H9 (cell line): Measurements from ENCODE around the gene PLA2G5. TPM values are rescaled to one million over a fixed set of nuclear protein-coding genes. Genes with fewer than 3 reads are reported as not detected.

Experiments used
- DNase-seq: peaks from one replicate; pipeline ENCODE4 v3.0.0-alpha.2; 2017
- H2AFZ ChIP-seq: one replicate; pipeline ENCODE4 v1.6.1; 2013; ENCODE audit warnings: mild to moderate bottlenecking, low read length, control low read depth, moderate library complexity
- H2AK5ac ChIP-seq: 2 replicates; pipeline ENCODE4 v1.6.1; 2013; ENCODE audit warnings: low read length, control low read depth, mixed read lengths; ENCODE audit not compliant: insufficient read length
- H2BK120ac ChIP-seq: one replicate; pipeline ENCODE4 v1.6.1; 2013; ENCODE audit warnings: low read depth, mild to moderate bottlenecking, low read length, control low read depth, inconsistent platforms; ENCODE audit not compliant: poor library complexity, severe bottlenecking
- H2BK12ac ChIP-seq: 2 replicates; pipeline ENCODE4 v1.6.1; 2013; ENCODE audit warnings: low read length, control low read depth, mixed read lengths, low read depth; ENCODE audit not compliant: insufficient read length
- H2BK15ac ChIP-seq: 2 replicates; pipeline ENCODE4 v1.6.1; 2013; ENCODE audit warnings: low read depth, low read length, control low read depth
- H2BK20ac ChIP-seq: one replicate; pipeline ENCODE4 v1.6.1; 2013; ENCODE audit warnings: low read depth, mild to moderate bottlenecking, low read length, control low read depth, inconsistent platforms; ENCODE audit not compliant: poor library complexity, severe bottlenecking
- H2BK5ac ChIP-seq: 2 replicates; pipeline ENCODE4 v1.6.1; 2013; ENCODE audit warnings: low read length, control low read depth, mixed read lengths; ENCODE audit not compliant: insufficient read length
- H3K14ac ChIP-seq: 2 replicates; pipeline ENCODE4 v1.6.1; 2013; ENCODE audit warnings: low read length, control low read depth; ENCODE audit not compliant: insufficient read depth
- H3K18ac ChIP-seq: 2 replicates; pipeline ENCODE4 v1.6.1; 2013; ENCODE audit warnings: low read depth, mild to moderate bottlenecking, mixed read lengths, low read length, control low read depth; ENCODE audit not compliant: insufficient read length
- H3K23ac ChIP-seq: 2 replicates; pipeline ENCODE4 v1.6.1; 2013; ENCODE audit warnings: low read length, control low read depth, mixed read lengths, low read depth; ENCODE audit not compliant: insufficient read length
- H3K23me2 ChIP-seq: 2 replicates; pipeline ENCODE4 v1.6.1; 2013; ENCODE audit warnings: low read depth, mild to moderate bottlenecking, mixed read lengths, low read length, control low read depth; ENCODE audit not compliant: insufficient read length, poor library complexity, severe bottlenecking
- H3K27ac ChIP-seq: 2 replicates; pipeline ENCODE4 v1.5.1; 2013; ENCODE audit warnings: low read length, control low read depth, mixed read lengths, low read depth; ENCODE audit not compliant: insufficient read length
- H3K27me3 ChIP-seq: 2 replicates; pipeline ENCODE4 v1.6.1; 2013; ENCODE audit warnings: low read length, control low read depth, inconsistent platforms; ENCODE audit not compliant: insufficient read depth
- H3K4ac ChIP-seq: 2 replicates; pipeline ENCODE4 v1.6.1; 2013; ENCODE audit warnings: low read depth, mild to moderate bottlenecking, control low read depth, inconsistent platforms, low read length, moderate library complexity
- H3K4me1 ChIP-seq: 2 replicates; pipeline ENCODE4 v1.6.1; 2013; ENCODE audit warnings: low read length, control low read depth, inconsistent platforms; ENCODE audit not compliant: insufficient read depth
- H3K4me2 ChIP-seq: 2 replicates; pipeline ENCODE4 v1.6.1; 2013; ENCODE audit warnings: low read length, control low read depth, mixed read lengths; ENCODE audit not compliant: insufficient read length, insufficient read depth
- H3K56ac ChIP-seq: 2 replicates; pipeline ENCODE4 v1.6.1; 2013; ENCODE audit warnings: low read depth, mild to moderate bottlenecking, mixed read lengths, low read length, control low read depth; ENCODE audit not compliant: insufficient read length
- H3K79me1 ChIP-seq: 2 replicates; pipeline ENCODE4 v1.6.1; 2013; ENCODE audit warnings: low read depth, mild to moderate bottlenecking, moderate library complexity, low read length, control low read depth, inconsistent platforms; ENCODE audit not compliant: insufficient read depth, poor library complexity, severe bottlenecking
- H3K79me2 ChIP-seq: 2 replicates; pipeline ENCODE4 v1.6.1; 2013; ENCODE audit warnings: low read length, control low read depth, inconsistent platforms; ENCODE audit not compliant: insufficient read depth
- H3K9ac ChIP-seq: 2 replicates; pipeline ENCODE4 v1.6.1; 2013; ENCODE audit warnings: low read length, control low read depth, mixed read lengths; ENCODE audit not compliant: insufficient read length; ENCODE audit errors: extremely low read depth
- H3K9me3 ChIP-seq: one replicate; pipeline ENCODE4 v1.6.1; 2013; ENCODE audit warnings: low read depth, low read length, inconsistent platforms; ENCODE audit not compliant: control insufficient read depth
- H3T11ph ChIP-seq: one replicate; pipeline ENCODE4 v1.6.1; 2013; ENCODE audit warnings: mild to moderate bottlenecking, low read length, control low read depth, inconsistent platforms
- H4K20me1 ChIP-seq: one replicate; pipeline ENCODE4 v1.6.1; 2013; ENCODE audit not compliant: control insufficient read depth, insufficient read length, insufficient read depth
- H4K5ac ChIP-seq: 2 replicates; pipeline ENCODE4 v1.6.1; 2013; ENCODE audit warnings: low read depth, mild to moderate bottlenecking, mixed read lengths, low read length, control low read depth; ENCODE audit not compliant: insufficient read length
- H4K8ac ChIP-seq: replicated peaks from 2 replicates; pipeline ENCODE4 v1.6.1; 2013; ENCODE audit warnings: low read length, control low read depth, mixed read lengths, low read depth; ENCODE audit not compliant: insufficient read length
- H4K91ac ChIP-seq: 2 replicates; pipeline ENCODE4 v1.6.1; 2013; ENCODE audit warnings: low read depth, mild to moderate bottlenecking, moderate library complexity, mixed read lengths, low read length, control low read depth; ENCODE audit not compliant: insufficient read length
- H3K27ac Mint-ChIP-seq, 3 experiments: 2 replicates in 2 of 3; 3 replicates in 1 of 3; pipeline ENCODE4 v1.8.0; 2020 to 2021; ENCODE audit warnings: mixed read lengths in 3 of 3, mild to moderate bottlenecking in 1 of 3, moderate library complexity in 1 of 3
- H3K27me3 Mint-ChIP-seq: 2 replicates; pipeline ENCODE4 v1.8.0; 2021; ENCODE audit warnings: low read depth, mild to moderate bottlenecking, moderate library complexity, mixed read lengths
- H3K36me3 Mint-ChIP-seq, 3 experiments: 2 replicates in 2 of 3; 3 replicates in 1 of 3; pipeline ENCODE4 v1.8.0; 2020 to 2021; ENCODE audit warnings: low read depth in 3 of 3, mixed read lengths in 3 of 3; ENCODE audit not compliant: insufficient read depth in 1 of 3
- H3K4me1 Mint-ChIP-seq, 2 experiments: 2 replicates each; pipeline ENCODE4 v1.8.0; 2020; ENCODE audit warnings: mixed read lengths in 2 of 2
- H3K4me3 Mint-ChIP-seq, 2 experiments: 2 replicates in 1 of 2; 3 replicates in 1 of 2; pipeline ENCODE4 v1.8.0; 2020 to 2021; ENCODE audit warnings: mild to moderate bottlenecking in 2 of 2, mixed read lengths in 2 of 2, moderate library complexity in 1 of 2
- H3K9me3 Mint-ChIP-seq, 2 experiments: 2 replicates in 1 of 2; 3 replicates in 1 of 2; pipeline ENCODE4 v1.8.0; 2020; ENCODE audit warnings: mild to moderate bottlenecking in 2 of 2, mixed read lengths in 2 of 2, moderate library complexity in 1 of 2
- WGBS: extraction: QIAGEN DNeasy Blood & Tissue Kit; methylation state at CpG from one replicate; pipeline ENCODE4 v1.1.7; 2013; ENCODE audit warnings: missing lambda C conversion rate, low lambda C conversion rate, mixed read lengths; ENCODE audit not compliant: insufficient read length; ENCODE audit errors: extremely low coverage; 5-methylcytosine and 5-hydroxymethylcytosine counted together
- total RNA-seq: library from RNA; stranded (reverse); gene quantifications from 2 replicates; pipeline ENCODE4 v1.2.1, GENCODE V29; 2021
- TF ChIP-seq, protein P1 (sequence below): fragments of 200-600 bp; sonication (generic); conservative IDR thresholded peaks from 3 replicates; pipeline ENCODE4 v1.8.0; 2021; ENCODE audit warnings: antibody characterized with exemption, mild to moderate bottlenecking

The PLA2G5 gene
- total RNA-seq, 1 experiment from 2014 or later, result not detected

DNA sequence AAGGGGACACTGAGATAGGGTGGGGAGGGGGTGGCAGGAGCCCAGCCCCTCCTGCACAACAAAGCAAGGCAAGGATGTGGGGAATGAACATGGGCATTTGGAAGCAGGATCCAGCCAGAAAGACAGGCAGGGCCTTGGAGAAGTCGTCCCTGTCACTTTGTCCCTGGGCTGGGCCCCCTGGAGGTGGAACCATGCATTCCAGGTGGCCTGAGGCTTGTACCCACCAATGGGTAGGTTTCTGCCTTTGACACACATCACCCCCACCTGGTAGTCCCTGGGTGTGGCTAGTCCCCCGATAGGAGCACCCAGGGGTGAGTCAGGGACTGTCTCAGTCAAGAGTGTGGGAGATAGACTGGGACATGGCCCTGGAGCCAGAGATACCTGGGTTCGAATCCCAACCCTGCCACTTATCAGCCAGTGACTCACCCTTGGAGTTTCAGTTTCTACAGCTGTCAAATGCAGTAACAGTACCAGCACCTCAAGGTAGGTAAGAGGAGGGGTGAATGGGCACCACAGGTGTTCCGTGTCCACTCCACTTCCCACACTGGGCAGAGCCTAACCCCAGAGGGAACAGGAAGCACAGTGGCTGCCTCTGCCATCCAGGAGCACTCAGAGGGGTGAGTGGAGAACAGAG, 39.3 kb downstream of the PLA2G5 start:
- no peak overlapping the region for H2BK5ac ChIP-seq
- no peak overlapping the region for H2BK12ac ChIP-seq
- no peak overlapping the region for H3K4ac ChIP-seq
- no peaks in the 10 kb centered on the region for H3K79me1 ChIP-seq
- WGBS, result no CpG with 5 or more reads among the region's 4 CpGs
- no peak overlapping the region for H2AK5ac ChIP-seq
- Mint-ChIP-seq H3K36me3 (no peaks in the 10 kb centered on the region), H3K27me3 (peaks cover 4% of the 10 kb centered on the region; the same call in 1 of the 2 replicates), H3K27ac (no peak overlapping the region), H3K4me1 (peaks cover 15 to 19% of the 10 kb centered on the region in 2 experiments), H3K9me3 (peaks cover 4 to 10% of the 10 kb centered on the region in 2 experiments; a peak in 4 of 5 replicates), H3K4me3 (no peak overlapping the region)
- no peak overlapping the region for H3K27ac ChIP-seq
- no peak overlapping the region for H3T11ph ChIP-seq
- H3K4me1 ChIP-seq, result peaks cover 2% of the 10 kb centered on the region; the same call in 1 of the 2 replicates
- no peak for DNase-seq
- H3K23ac ChIP-seq, result no peak overlapping the region
- no peak overlapping the region for H2BK15ac ChIP-seq
- no peaks in the 10 kb centered on the region for H4K20me1 ChIP-seq
- no peak overlapping the region for H3K56ac ChIP-seq
- no peak overlapping the region for H4K5ac ChIP-seq
- H3K23me2 ChIP-seq, result peaks cover 4% of the 10 kb centered on the region
- no peak overlapping the region for H2BK120ac ChIP-seq
- no peak overlapping the region for H2AFZ ChIP-seq
- no peaks in the 10 kb centered on the region for H3K9me3 ChIP-seq
- H3K9ac ChIP-seq, result no peak overlapping the region
- TF ChIP-seq, protein P1, sequence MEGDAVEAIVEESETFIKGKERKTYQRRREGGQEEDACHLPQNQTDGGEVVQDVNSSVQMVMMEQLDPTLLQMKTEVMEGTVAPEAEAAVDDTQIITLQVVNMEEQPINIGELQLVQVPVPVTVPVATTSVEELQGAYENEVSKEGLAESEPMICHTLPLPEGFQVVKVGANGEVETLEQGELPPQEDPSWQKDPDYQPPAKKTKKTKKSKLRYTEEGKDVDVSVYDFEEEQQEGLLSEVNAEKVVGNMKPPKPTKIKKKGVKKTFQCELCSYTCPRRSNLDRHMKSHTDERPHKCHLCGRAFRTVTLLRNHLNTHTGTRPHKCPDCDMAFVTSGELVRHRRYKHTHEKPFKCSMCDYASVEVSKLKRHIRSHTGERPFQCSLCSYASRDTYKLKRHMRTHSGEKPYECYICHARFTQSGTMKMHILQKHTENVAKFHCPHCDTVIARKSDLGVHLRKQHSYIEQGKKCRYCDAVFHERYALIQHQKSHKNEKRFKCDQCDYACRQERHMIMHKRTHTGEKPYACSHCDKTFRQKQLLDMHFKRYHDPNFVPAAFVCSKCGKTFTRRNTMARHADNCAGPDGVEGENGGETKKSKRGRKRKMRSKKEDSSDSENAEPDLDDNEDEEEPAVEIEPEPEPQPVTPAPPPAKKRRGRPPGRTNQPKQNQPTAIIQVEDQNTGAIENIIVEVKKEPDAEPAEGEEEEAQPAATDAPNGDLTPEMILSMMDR, result peak; percentile 37; the same call in 2 of the 3 replicates
- H3K14ac ChIP-seq, result no peak overlapping the region
- H4K91ac ChIP-seq, result no peak overlapping the region
- H3K27me3 ChIP-seq, result no peaks in the 10 kb centered on the region
- H4K8ac ChIP-seq, result no peak overlapping the region
- H2BK20ac ChIP-seq, result no peak overlapping the region
- no peak overlapping the region for H3K18ac ChIP-seq
- no peaks in the 10 kb centered on the region for H3K79me2 ChIP-seq
- no peak overlapping the region for H3K4me2 ChIP-seq
